ENCODE results near the gene MEX3A. TPM values are rescaled to one million over a fixed set of nuclear protein-coding genes. Genes with fewer than 3 reads are reported as not detected.
A peak's percentile ranks its signal among the peaks of the same experiment; 100 is the strongest.

MEX3A gene
- total and polyA plus RNA-seq, 2 of the 8 experiments (the other 6 are each of a cell fraction or from before 2014, with no cell fraction given) = 34.1 to 52.4 TPM

DNA sequence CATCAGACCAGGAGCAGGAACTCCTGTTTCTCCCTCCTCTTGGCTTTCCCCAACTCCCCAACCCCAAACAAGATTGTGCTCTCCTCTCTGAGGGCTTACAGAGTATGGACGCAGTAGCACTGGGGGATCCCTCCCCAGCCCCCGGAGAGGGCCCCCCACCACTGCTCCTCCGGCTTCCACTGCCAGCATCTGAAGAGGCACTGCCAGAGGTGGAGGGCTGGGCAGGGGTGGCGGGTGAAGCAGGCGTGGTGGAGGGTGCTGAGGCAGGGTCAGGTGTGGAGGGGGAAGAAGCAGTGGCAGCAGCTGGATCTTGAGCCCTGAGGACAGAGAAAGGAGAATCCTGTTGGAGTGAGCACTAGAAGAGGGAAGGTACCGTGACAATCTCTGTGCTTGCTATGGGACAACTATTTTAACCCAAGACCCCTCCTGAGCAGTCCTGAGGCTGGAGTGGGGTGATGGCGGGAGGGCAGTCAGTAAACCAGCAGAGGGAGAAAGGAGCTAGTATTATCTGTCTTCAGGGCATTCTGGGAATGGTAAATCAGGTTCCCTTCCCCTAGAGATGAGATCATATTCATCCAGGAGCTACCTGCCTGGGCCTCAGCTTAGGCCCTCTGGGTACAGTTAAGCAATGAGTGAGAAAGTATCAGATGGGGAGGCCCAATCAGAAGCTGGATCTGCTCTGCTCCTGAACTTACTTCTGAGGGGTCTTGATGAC, 31.1 kb downstream of the MEX3A start:
- peaks cover 10% of the 10 kb centered on the region for H3K23me2 ChIP-seq (ENCODE audit: low read depth, low read length)
- H2BK15ac ChIP-seq (ENCODE audit: low read length) = no peak overlapping the region
- no peak overlapping the region for H2BK120ac ChIP-seq (replicated peaks; ENCODE audit: low read depth, low read length)
- no peak overlapping the region for H3K4me3 ChIP-seq (ENCODE audit: extremely low read depth in 1 of 4, insufficient read depth in 2 of 4, low read depth in 3 of 4, low read length in 4 of 4)
- H3K4me1 ChIP-seq (replicated peaks in 1 of 4; ENCODE audit: control insufficient read depth in 3 of 4, insufficient read depth in 4 of 4, low read length in 3 of 4) = peaks cover 0 to 4% (median 0%) of the 10 kb centered on the region in 4 experiments; a peak in 1 of 7 replicates
- H2BK5ac ChIP-seq (ENCODE audit: low read depth, low read length) = no peak overlapping the region
- no peaks in the 10 kb centered on the region for H3K27me3 ChIP-seq (replicated peaks in 1 of 4; ENCODE audit: control insufficient read depth in 3 of 4, extremely low read depth in 1 of 4, insufficient read depth in 3 of 4, low read length in 3 of 4)
- no peak overlapping the region for H2AK5ac ChIP-seq (ENCODE audit: low read depth, low read length)
- no peak overlapping the region for H4K91ac ChIP-seq (replicated peaks; ENCODE audit: insufficient read length, low read length)
- H4K8ac ChIP-seq (ENCODE audit: extremely low read depth, insufficient read depth, low read length) = no peak overlapping the region
- TF ChIP-seq RAD21 (IDR thresholded peaks at IDR 0.05 in 1 of 2, conservative IDR thresholded peaks at IDR 0.05 in 1 of 2; ENCODE audit: low read depth in 2 of 2, low read length in 2 of 2) (peak in 1 of 2 experiments; percentile 9; a peak in 1 of 4 replicates), JUN (IDR thresholded peaks at IDR 0.05; ENCODE audit: low read depth, low read length) (no peak)
- H2AFZ ChIP-seq (ENCODE audit: low read length) = no peak overlapping the region
- H2BK12ac ChIP-seq (ENCODE audit: low read depth, low read length) = no peak overlapping the region
- H3K9ac ChIP-seq (replicated peaks in 1 of 4; ENCODE audit: extremely low read depth in 1 of 4, low read depth in 3 of 4, low read length in 3 of 4) = no peak overlapping the region
- peaks cover 12 to 25% (median 22%) of the 10 kb centered on the region in 4 experiments; a peak in 7 of 8 replicates for H3K36me3 ChIP-seq (ENCODE audit: control insufficient read depth in 2 of 4, insufficient read depth in 4 of 4, low read length in 3 of 4)
- 87% methylated on average over 4 of the region's 7 CpGs; no CpG with 5 or more reads in 1 of the 2 experiments for WGBS, 2 experiments (ENCODE audit: extremely low coverage in 1 of 2, insufficient coverage in 1 of 2, insufficient read length in 1 of 2, insufficient replicate concordance in 2 of 2, low coverage in 1 of 2, low lambda C conversion rate in 2 of 2, missing lambda C conversion rate in 1 of 2)
- no peak overlapping the region for H3K14ac ChIP-seq (ENCODE audit: insufficient read length)
- H3K27ac ChIP-seq (ENCODE audit: low read depth, low read length) = no peak overlapping the region
- no peak overlapping the region for H2BK20ac ChIP-seq (ENCODE audit: low read length)
- H3K56ac ChIP-seq (replicated peaks; ENCODE audit: insufficient read length, low read depth, low read length) = no peak overlapping the region
- no peak overlapping the region for H3K23ac ChIP-seq (ENCODE audit: insufficient read length)
- DNase-seq (ENCODE audit: low read depth in 1 of 2, low spot score in 2 of 2) = no peak
- H3K4ac ChIP-seq (replicated peaks; ENCODE audit: insufficient read length, low read depth, low read length) = no peak overlapping the region
- H3K9me3 ChIP-seq (ENCODE audit: insufficient read depth in 2 of 2, low read depth in 1 of 2, low read length in 1 of 2) = no peaks in the 10 kb centered on the region
- H3K18ac ChIP-seq (ENCODE audit: extremely low read depth, low read length) = no peak overlapping the region
- no peak for FAIRE-seq
- peaks cover 0 to 26% of the 10 kb centered on the region in 2 experiments; a peak in 3 of 4 replicates for H3K79me2 ChIP-seq (ENCODE audit: control insufficient read depth in 1 of 2, insufficient read depth in 2 of 2, low read length in 2 of 2)
- ChIA-PET POLR2A (ENCODE audit: partially characterized antibody) (interaction anchor here (0.9 to 3.7 kb wide), 5 partner anchors 10 to 75 kb away, joined by 3 to 37 read pairs (median 4); partner anchors contain the start of gene RAB25), CTCF (ENCODE audit: partially characterized antibody) (interaction anchor here (0.5 to 12.9 kb wide), 18 partner anchors 16 to 146 kb away, joined by 3 to 139 read pairs (median 4); no protein-coding TSS in a partner anchor)
- no peak overlapping the region for H4K5ac ChIP-seq (ENCODE audit: insufficient read length, low read depth, low read length)
- H3K79me1 ChIP-seq (ENCODE audit: low read depth, low read length) = peaks cover 3% of the 10 kb centered on the region
- no peak overlapping the region for H3K4me2 ChIP-seq (ENCODE audit: insufficient read depth in 1 of 2, low read depth in 2 of 2, low read length in 2 of 2)
- peaks cover 0 to 2% of the 10 kb centered on the region in 2 experiments for H4K20me1 ChIP-seq (replicated peaks in 1 of 2; ENCODE audit: control insufficient read depth in 1 of 2, insufficient read depth in 2 of 2, low read length in 2 of 2)

All from H1 (cell line).